Activated naive CD8-positive, alpha-beta T cell treated with anti-CD3 and anti-CD28 coated beads, Interleukin-2, amount 10 ng/mL, durations not matched to agents 7 days and 5 days (primary cell): ENCODE data around the gene KCNK18. TPM values are rescaled to one million over a fixed set of nuclear protein-coding genes. Genes with fewer than 3 reads are reported as not detected.
A peak's percentile ranks its signal among the peaks of the same experiment; 100 is the strongest.

ENCODE experiments used
- ATAC-seq: fragments of 150-1000 bp; cut with Tn5 transposase; one replicate; pipeline ENCODE4 v1.10.0; 2021; ENCODE audit warnings: low read depth, moderate library complexity
- POLR2A ChIA-PET: fragments of 350-600 bp; sonication (Branson Sonifier 250); formaldehyde crosslinking; loops from one replicate; lab custom pipeline; 2021; ENCODE audit warnings: antibody characterized with exemption; lab: Charles Lee
- DNase-seq: peaks from one replicate; pipeline ENCODE4 v3.0.0; 2021
- H3K27ac Mint-ChIP-seq: one replicate; pipeline ENCODE4 v1.8.0; 2022; ENCODE audit warnings: mild to moderate bottlenecking, mixed read lengths
- H3K27me3 Mint-ChIP-seq: one replicate; pipeline ENCODE4 v1.8.0; 2022; ENCODE audit warnings: mild to moderate bottlenecking, moderate library complexity, mixed read lengths
- H3K36me3 Mint-ChIP-seq: one replicate; pipeline ENCODE4 v1.8.0; 2021; ENCODE audit warnings: mild to moderate bottlenecking, mixed read lengths
- H3K4me1 Mint-ChIP-seq: one replicate; pipeline ENCODE4 v1.8.0; 2021; ENCODE audit warnings: mixed read lengths
- H3K4me3 Mint-ChIP-seq: one replicate; pipeline ENCODE4 v1.8.0; 2022; ENCODE audit warnings: mild to moderate bottlenecking, moderate library complexity, mixed read lengths
- H3K9me3 Mint-ChIP-seq: one replicate; pipeline ENCODE4 v1.8.0; 2021; ENCODE audit warnings: mixed read lengths
- total RNA-seq, 2 experiments: library from RNA; stranded (reverse); gene quantifications; one replicate each; pipeline ENCODE4 v1.2.3, GENCODE V29; 2021

Gene KCNK18
- total RNA-seq, 2 experiments from 2014 or later: not detected

DNA sequence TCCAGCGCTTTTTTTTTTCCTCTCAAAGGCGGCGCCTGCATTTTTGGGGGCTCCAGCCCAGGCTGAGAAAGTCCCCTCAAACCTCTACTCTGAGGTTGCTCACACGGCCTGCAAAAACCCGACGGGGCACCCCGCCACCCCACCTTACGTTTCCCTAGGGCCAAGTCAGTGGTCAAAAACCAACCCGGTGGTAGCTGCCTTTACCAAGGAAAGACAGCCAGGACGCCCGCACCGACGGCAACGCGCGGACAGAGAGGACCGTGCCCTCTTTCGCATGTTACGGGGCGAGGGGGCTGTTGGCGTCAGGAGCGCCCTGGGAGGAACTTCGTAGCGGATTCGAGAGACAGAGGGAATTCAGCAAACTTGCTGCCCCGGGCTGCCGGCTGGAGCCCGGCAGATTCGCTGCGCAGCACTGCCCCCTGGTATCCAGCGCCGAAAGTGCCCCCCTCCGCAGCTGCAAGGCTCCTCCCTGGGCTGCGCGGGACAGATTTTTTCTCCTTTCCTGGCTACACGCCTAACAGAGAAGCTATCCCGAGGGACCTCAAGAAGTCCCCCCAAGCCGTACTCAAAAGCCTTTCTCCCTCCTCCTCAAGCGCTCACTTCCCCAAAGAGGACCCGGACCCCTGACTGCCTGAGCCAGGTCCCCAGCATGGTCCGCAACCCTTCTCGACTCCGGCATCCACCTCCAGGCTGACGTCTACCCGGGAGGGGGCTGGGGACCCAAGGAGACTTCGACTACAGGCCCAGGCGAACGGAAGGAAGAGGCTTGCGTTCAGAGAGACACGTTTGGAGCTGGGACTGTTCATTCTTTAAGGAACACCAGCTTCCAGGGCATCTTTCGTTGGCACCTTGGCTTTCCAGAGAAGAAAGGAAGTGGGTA is 31.5 kb upstream of the KCNK18 start:
- Mint-ChIP-seq H3K27ac (no peak overlapping the region), H3K4me1 (peaks cover 14% of the 10 kb centered on the region), H3K36me3 (peaks cover 2% of the 10 kb centered on the region), H3K27me3 (peaks cover 88% of the 10 kb centered on the region), H3K9me3 (peaks cover 6% of the 10 kb centered on the region), H3K4me3 (no peak overlapping the region)
- ATAC-seq (no peak), DNase-seq (peak; percentile 43)
- POLR2A ChIA-PET: no interaction called here

DNA sequence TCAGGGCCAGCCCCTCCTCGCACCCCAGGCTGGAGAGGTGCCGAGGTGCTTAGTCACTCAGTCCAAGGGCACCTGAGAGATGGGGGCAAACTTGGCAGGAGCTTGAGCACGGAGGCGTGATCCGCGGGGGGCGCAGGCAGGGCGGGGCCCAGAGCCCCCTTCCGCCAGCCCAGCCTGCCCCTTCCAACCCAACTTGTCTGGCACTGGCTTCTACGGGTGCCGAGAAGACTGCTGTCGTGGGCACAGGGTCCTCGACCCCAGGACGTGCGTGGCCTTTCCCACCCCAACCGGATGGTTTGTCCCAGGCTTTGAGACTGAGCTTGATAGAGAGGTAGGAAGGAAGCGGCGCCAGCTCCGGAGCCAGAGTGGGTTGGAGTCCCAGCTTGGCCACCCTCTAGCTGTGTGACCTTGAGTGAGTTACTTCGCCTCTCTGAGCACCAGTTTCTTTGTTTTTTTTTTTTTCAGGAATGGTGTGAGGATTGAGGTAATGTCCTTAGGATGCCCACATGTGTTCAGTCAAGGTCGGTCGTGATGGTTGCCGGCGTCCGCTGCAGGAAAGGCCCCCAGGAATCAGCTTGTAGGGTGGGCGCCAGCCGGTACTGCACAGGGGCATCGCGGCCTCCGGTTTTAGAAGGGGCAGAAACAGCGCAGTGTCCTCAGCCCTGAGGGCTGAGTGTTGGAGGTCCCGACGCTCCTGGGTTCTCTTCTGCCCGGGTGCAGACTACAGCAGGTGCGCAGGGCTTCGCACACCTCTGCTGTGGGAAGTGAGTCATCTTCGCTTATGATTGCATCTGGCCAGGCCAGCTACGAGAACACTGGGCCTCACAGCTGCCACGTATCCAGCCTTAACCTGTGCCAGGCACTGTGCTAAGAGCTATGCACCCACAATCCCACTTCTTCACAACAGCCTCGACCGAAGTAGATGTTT is 30.6 kb upstream of the KCNK18 start:
- Mint-ChIP-seq H3K4me1 (peaks cover 14% of the 10 kb centered on the region), H3K27ac (no peak overlapping the region)
- ATAC-seq: no peak

DNA sequence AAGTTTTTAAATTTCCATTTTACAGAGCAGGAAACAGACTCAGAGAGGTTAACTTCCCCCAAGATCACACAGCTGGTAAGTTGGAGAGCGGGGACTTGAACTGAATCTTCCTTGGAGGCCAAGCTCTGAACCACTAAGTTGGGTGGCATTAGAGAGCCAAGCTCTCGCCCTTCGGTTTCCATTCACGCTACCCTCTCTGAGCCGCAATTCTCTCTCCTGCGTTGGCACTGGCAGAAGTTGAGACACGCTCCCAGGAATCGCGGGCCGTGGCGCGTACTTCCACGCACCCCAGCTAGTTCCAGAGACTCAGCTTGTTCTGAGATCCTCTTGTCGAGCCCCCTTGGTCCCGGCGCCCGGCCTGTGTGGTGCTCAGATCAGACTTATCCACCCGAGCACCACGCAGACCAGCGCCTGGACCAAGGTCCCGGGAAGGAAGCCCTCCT is 29.9 kb upstream of the KCNK18 start:
- peaks cover 81% of the 10 kb centered on the region for H3K27me3 Mint-ChIP-seq
- POLR2A ChIA-PET: interaction anchor here (0.5 to 0.7 kb wide), 2 partner anchors 174 to 440 kb away, joined by 4 to 8 read pairs; no protein-coding TSS in a partner anchor
- H3K4me3 Mint-ChIP-seq: no peak overlapping the region
- ATAC-seq (no peak), DNase-seq (no peak)
- H3K27ac Mint-ChIP-seq: no peak overlapping the region
- no peaks in the 10 kb centered on the region for H3K36me3 Mint-ChIP-seq
- no peaks in the 10 kb centered on the region for H3K9me3 Mint-ChIP-seq
- peaks cover 12% of the 10 kb centered on the region for H3K4me1 Mint-ChIP-seq

More for the DNA sequence above, 30.6 kb upstream of the KCNK18 start:
- POLR2A ChIA-PET: interaction anchor here (0.5 to 0.7 kb wide), 2 partner anchors 175 to 439 kb away, joined by 4 to 8 read pairs; no protein-coding TSS in a partner anchor
- H3K36me3 Mint-ChIP-seq: peaks cover 2% of the 10 kb centered on the region
- no peak overlapping the region for H3K4me3 Mint-ChIP-seq
- peaks cover 81% of the 10 kb centered on the region for H3K27me3 Mint-ChIP-seq
- DNase-seq: peak; percentile 27
- peaks cover 2% of the 10 kb centered on the region for H3K9me3 Mint-ChIP-seq

DNA sequence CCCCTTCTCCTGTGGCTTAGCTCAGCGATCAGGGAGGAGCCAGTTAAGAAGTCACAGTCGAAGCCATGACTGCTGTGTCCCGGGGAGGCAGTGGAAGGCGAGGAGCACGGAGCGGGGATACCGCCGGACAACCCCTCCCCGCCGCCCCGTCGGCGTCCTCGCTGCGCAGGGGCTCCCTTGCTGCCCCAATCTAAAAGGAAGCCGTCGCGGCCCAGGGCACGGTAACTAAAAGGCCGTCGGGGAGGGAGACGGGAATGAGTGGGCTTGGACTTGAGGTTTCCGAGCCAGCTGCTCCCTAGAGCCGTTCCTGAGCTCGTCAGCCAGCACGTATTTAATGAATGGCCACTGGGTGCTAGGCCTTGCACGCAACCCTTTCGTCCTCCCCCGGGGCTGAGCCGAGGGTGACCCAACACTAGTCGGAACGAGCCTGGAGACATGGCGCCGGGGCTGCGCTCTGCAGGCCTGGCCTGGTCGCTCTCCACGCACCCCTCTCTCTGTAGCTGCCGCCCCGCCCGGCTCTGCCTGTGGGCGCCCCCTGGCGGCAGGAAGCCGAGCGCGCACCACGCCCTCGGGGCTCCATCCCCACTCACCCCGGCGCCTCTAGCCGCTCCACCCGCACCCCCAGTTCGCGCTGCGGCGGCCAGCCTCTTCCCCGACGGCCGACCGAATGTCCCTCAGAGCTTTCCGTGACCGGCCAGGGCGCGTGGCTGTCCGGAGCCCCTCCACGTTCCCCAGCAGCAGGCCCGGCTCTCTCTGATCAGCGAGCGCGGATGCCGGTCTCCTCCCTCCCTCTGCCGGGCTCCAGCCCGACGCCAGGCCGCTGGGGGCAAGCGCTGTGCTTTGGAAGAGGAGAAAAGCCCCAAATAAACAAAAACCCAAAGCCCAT is 29.3 kb upstream of the KCNK18 start:
- DNase-seq (peak; percentile 82), ATAC-seq (peak; percentile 92)
- H3K27ac Mint-ChIP-seq: no peak overlapping the region
- POLR2A ChIA-PET: no interaction called here
- peaks cover 12% of the 10 kb centered on the region for H3K4me1 Mint-ChIP-seq
- H3K36me3 Mint-ChIP-seq: no peaks in the 10 kb centered on the region
- peak overlapping the region; percentile 39 for H3K4me3 Mint-ChIP-seq
- peaks cover 81% of the 10 kb centered on the region for H3K27me3 Mint-ChIP-seq
- no peaks in the 10 kb centered on the region for H3K9me3 Mint-ChIP-seq

DNA sequence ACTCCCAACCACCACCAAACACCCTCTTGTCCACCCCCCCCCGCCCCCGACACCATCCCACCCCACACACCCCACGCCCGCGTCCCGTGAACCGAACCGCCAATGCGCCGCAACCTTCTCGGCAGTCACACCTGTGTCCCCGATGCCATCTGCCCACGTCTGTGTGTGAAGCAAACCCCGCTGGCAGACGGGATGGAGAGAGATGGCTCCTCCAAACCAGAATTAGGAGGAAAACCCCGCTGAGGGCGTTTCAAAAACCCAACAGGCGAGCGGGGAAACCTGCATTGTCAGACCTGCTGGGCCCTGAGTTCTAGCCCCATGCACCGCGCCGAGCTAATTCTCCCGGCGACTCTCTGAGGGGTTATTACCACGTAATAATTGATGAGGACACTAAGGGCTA is 28.6 kb upstream of the KCNK18 start:
- POLR2A ChIA-PET: no interaction called here
- Mint-ChIP-seq H3K27ac (no peak overlapping the region), H3K9me3 (no peaks in the 10 kb centered on the region), H3K36me3 (no peaks in the 10 kb centered on the region), H3K4me3 (no peak overlapping the region), H3K27me3 (peaks cover 81% of the 10 kb centered on the region), H3K4me1 (peaks cover 12% of the 10 kb centered on the region)
- DNase-seq (peak; percentile 31), ATAC-seq (no peak)

DNA sequence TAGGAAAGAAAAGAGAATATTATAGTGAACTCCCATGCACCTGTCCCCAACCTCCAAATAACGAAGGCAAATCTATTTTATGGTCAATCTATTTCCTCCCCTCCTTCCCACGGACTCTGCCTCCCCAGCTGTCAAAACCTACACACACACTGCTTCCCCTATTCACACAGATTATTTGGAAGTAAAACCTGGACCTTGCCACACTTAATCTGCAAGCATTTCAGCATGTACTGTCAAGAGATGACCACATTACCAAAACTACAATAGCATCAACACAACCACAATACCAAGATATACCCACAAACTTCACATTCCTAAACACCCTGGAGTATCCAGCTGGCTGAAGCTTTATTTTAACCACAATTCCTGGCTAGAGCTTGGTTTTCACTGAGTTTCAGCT is 27.8 kb upstream of the KCNK18 start:
- Mint-ChIP-seq H3K4me3 (no peak overlapping the region), H3K4me1 (peaks cover 15% of the 10 kb centered on the region), H3K9me3 (no peaks in the 10 kb centered on the region), H3K27ac (no peak overlapping the region), H3K27me3 (peaks cover 73% of the 10 kb centered on the region), H3K36me3 (no peaks in the 10 kb centered on the region)
- no peak for DNase-seq
- no peak for ATAC-seq
- POLR2A ChIA-PET: no interaction called here

GRCh38 chr10:117170244-117170643 is 27.0 kb upstream of the KCNK18 start:
- POLR2A ChIA-PET: no interaction called here

GRCh38 chr10:117174439-117175214 is 22.7 kb upstream of the KCNK18 start:
- POLR2A ChIA-PET: interaction anchor here (1.5 kb wide), 1 partner anchor 378 kb away, joined by 4 read pairs; no protein-coding TSS in a partner anchor
- DNase-seq (peak; percentile 74), ATAC-seq (peak; percentile 85)
- H3K36me3 Mint-ChIP-seq: no peaks in the 10 kb centered on the region
- peak overlapping the region; percentile 75 for H3K27ac Mint-ChIP-seq
- peaks cover 12% of the 10 kb centered on the region for H3K4me1 Mint-ChIP-seq
- peaks cover 38% of the 10 kb centered on the region for H3K27me3 Mint-ChIP-seq
- no peaks in the 10 kb centered on the region for H3K9me3 Mint-ChIP-seq
- H3K4me3 Mint-ChIP-seq: peak overlapping the region; percentile 85

More at GRCh38 chr10:117170244-117170643, 27.0 kb upstream of the KCNK18 start:
- Mint-ChIP-seq H3K27me3 (peaks cover 72% of the 10 kb centered on the region), H3K27ac (no peak overlapping the region), H3K9me3 (no peaks in the 10 kb centered on the region), H3K4me1 (peaks cover 15% of the 10 kb centered on the region), H3K4me3 (no peak overlapping the region), H3K36me3 (no peaks in the 10 kb centered on the region)
- DNase-seq (no peak), ATAC-seq (no peak)

DNA sequence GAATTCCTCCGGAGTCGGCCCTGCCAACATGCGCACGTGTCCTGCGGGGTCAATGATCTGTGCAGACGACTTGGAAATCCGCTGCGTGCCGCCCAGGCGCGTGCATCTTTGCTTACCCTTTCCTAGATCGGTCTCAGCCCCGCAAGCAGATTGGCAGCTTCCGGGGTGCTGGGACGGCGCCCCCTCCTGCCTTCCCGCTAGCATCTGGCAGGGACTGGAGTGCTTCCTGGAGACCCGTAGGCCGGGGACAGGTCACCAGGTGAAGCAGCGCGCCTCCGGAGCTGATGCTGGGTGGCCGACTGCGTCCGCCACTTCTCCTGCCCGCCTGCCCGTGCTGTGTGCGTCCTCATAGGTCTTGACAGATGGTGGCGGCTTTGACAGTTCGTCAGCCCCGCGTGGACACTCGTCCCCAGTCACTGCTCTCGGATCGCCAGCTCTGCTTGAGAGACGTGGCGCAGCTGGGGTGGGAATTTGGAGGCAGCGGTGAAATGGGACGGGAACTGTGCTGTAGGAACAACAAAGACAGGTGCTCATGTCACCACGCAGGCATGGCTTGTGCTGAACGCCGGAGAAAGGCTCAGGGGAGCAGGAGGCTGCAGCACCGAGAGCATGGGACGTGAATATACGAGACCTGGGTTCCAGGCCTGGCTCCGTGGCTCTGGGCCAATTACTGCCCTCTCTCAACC is 21.9 kb upstream of the KCNK18 start:
- peaks cover 12% of the 10 kb centered on the region for H3K4me1 Mint-ChIP-seq
- H3K27me3 Mint-ChIP-seq: peaks cover 30% of the 10 kb centered on the region
- ATAC-seq (peak; percentile 55), DNase-seq (no peak)
- no peaks in the 10 kb centered on the region for H3K36me3 Mint-ChIP-seq
- no peaks in the 10 kb centered on the region for H3K9me3 Mint-ChIP-seq
- H3K27ac Mint-ChIP-seq: peak overlapping the region; percentile 75
- POLR2A ChIA-PET: interaction anchor here (1.5 kb wide), 1 partner anchor 379 kb away, joined by 4 read pairs; no protein-coding TSS in a partner anchor
- H3K4me3 Mint-ChIP-seq: peak overlapping the region; percentile 85

DNA sequence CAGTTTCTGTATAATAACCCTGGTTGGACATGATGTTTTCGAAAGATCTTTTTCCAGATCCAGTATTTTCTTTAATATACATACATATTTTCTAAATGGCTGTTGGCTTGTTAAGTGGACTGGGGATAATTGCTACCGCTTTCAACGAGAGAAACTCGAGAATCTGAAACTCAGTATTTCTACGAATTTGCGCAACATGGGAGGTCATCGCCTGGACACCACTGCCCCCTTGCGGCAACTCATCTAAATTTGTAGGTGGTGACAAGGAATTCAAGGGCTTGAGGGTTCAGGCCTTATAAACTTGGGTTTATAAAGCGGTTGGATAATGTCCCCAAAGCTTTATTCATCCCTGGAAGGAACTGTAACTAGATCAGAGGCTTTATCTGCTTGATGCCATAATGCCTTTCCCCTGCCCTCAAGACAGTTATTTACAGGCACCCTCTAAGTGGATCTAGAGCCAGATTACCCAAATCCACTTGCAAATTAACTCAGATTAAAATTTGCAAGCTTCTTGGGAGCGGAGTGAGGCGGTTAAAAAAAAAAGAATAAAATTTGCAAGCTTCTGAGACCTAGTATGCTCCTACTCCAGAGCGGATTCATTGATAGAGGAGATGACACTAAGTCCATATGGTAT is 21.3 kb upstream of the KCNK18 start:
- DNase-seq (peak; percentile 72), ATAC-seq (peak; percentile 31)
- H3K36me3 Mint-ChIP-seq: no peaks in the 10 kb centered on the region
- H3K27ac Mint-ChIP-seq: peak overlapping the region; percentile 24
- POLR2A ChIA-PET: interaction anchor here (1.5 kb wide), 1 partner anchor 379 kb away, joined by 4 read pairs; no protein-coding TSS in a partner anchor
- no peaks in the 10 kb centered on the region for H3K9me3 Mint-ChIP-seq
- peaks cover 26% of the 10 kb centered on the region for H3K27me3 Mint-ChIP-seq
- peak overlapping the region; percentile 85 for H3K4me3 Mint-ChIP-seq
- H3K4me1 Mint-ChIP-seq: peaks cover 12% of the 10 kb centered on the region

- peaks cover 14% of the 10 kb centered on the region for H3K27me3 Mint-ChIP-seq
- no peak overlapping the region for H3K4me3 Mint-ChIP-seq
- ATAC-seq (no peak), DNase-seq (no peak)
- no peaks in the 10 kb centered on the region for H3K36me3 Mint-ChIP-seq
- no peaks in the 10 kb centered on the region for H3K9me3 Mint-ChIP-seq
- POLR2A ChIA-PET: no interaction called here
- no peak overlapping the region for H3K27ac Mint-ChIP-seq
- peaks cover 12% of the 10 kb centered on the region for H3K4me1 Mint-ChIP-seq
These were observed 19.1 kb upstream of the KCNK18 start for GRCh38 chr10:117178190-117178589.
